Muscle of back (tissue), 11 donors: Measurements from ENCODE around the gene CASQ1. TPM values are rescaled to one million over a fixed set of nuclear protein-coding genes. Genes with fewer than 3 reads are reported as not detected.

ENCODE experiments used
- DNase-seq, 3 donors: peaks; one replicate each; pipeline versions ENCODE4 v3.0.0 to v3.0.0-alpha.2; 2013
- polyA plus RNA-seq, 10 donors: library from polyadenylated mRNA; unstranded; fragments of 120-200 nt; gene quantifications; one replicate each; pipeline ENCODE4 v1.2.1, GENCODE V29; 2013; ENCODE audit not compliant: insufficient read length in 10 of 10

The CASQ1 gene
- polyA plus RNA-seq, 10 donors, result 185 to 1,204 (median 914) TPM

- DNase-seq, result no peak
Measured at GRCh38 chr1:160167056-160167455, 23.3 kb upstream of the CASQ1 start.

GRCh38 chr1:160167580-160167979, 22.8 kb upstream of the CASQ1 start:
- peak in 1 of 3 donors; percentile 37 for DNase-seq

- DNase-seq, result no peak
Measured at GRCh38 chr1:160168016-160168415, 22.4 kb upstream of the CASQ1 start.

- DNase-seq, result peak in 2 of 3 donors; percentile 16 to 47
Measured at GRCh38 chr1:160168609-160169369, 21.6 kb upstream of the CASQ1 start.

- no peak for DNase-seq
Measured at GRCh38 chr1:160169553-160170399, 20.6 kb upstream of the CASQ1 start.

- DNase-seq, result no peak
Measured at GRCh38 chr1:160171354-160171753, 19.0 kb upstream of the CASQ1 start.

- DNase-seq, result no peak
Measured at GRCh38 chr1:160171980-160172379, 18.4 kb upstream of the CASQ1 start.

- DNase-seq, result no peak
Measured at GRCh38 chr1:160177231-160177630, 13.1 kb upstream of the CASQ1 start.

- no peak for DNase-seq
Measured at GRCh38 chr1:160177667-160178066, 12.7 kb upstream of the CASQ1 start.

- DNase-seq, result no peak
Measured at GRCh38 chr1:160178731-160179130, 11.6 kb upstream of the CASQ1 start.

GRCh38 chr1:160179336-160179735, 11.0 kb upstream of the CASQ1 start:
- no peak for DNase-seq

GRCh38 chr1:160186246-160186645, 4.1 kb upstream of the CASQ1 start:
- no peak for DNase-seq

GRCh38 chr1:160186729-160187128, 3.6 kb upstream of the CASQ1 start:
- DNase-seq, result no peak

GRCh38 chr1:160187407-160187806, 3.0 kb upstream of the CASQ1 start:
- DNase-seq, result no peak

GRCh38 chr1:160188341-160188740, 2.0 kb upstream of the CASQ1 start:
- no peak for DNase-seq

GRCh38 chr1:160191756-160192155, 1.4 kb downstream of the CASQ1 start:
- no peak for DNase-seq

GRCh38 chr1:160192234-160192633, 1.9 kb downstream of the CASQ1 start:
- DNase-seq, result no peak

- peak; percentile 89 to 93 (median 92) for DNase-seq
Measured at GRCh38 chr1:160193091-160193819, 2.9 kb downstream of the CASQ1 start.

- DNase-seq, result no peak
Measured at GRCh38 chr1:160193832-160194736, 3.7 kb downstream of the CASQ1 start.

- DNase-seq, result no peak
Measured at GRCh38 chr1:160194737-160195059, 4.3 kb downstream of the CASQ1 start.

GRCh38 chr1:160196143-160196542, 5.8 kb downstream of the CASQ1 start:
- DNase-seq, result no peak
